GM21367 (cell line): Measurements from ENCODE around the gene SPDYE2B.
A peak's percentile ranks its signal among the peaks of the same experiment; 100 is the strongest.
"Not testable (repeated sequence)": the region's sequence is repeated elsewhere in the genome, so short reads cannot be mapped to it uniquely, and the experiment has no call there.

Experiments
- ATAC-seq: cut with Tn5 transposase; IDR thresholded peaks from one replicate; pipeline ENCODE4 v1.9.1; 2021; ENCODE audit not compliant: unreplicated experiment

The SPDYE2B gene

DNA sequence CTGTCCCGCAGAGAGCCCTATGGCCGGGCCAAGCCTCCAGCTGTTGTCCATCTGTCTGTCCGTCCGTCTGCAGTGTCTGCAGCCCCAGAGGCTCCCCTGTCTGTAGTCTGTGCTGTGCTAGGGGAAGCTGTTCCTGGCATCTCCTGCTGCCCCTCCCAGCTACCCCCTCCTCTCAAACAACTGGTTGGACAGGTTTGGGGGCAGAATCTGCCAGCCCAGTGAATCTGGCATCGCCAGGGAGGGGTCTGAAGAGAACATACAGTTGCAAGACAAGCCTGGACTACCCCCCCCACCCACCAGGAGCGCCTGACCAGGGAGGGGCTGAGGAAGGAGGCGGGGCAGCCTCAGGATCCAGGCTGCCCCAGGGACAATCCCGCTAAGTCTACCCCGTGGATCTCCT lies 7.4 kb upstream of the SPDYE2B start, which contains the start of gene UPK3BL1:
Gene UPK3BL1, minus strand, starts transcription at position 101 of the 400 bp plus-strand sequence. Its CDS starts 50 bp downstream, at position 51.
- ATAC-seq: not testable (repeated sequence)

DNA sequence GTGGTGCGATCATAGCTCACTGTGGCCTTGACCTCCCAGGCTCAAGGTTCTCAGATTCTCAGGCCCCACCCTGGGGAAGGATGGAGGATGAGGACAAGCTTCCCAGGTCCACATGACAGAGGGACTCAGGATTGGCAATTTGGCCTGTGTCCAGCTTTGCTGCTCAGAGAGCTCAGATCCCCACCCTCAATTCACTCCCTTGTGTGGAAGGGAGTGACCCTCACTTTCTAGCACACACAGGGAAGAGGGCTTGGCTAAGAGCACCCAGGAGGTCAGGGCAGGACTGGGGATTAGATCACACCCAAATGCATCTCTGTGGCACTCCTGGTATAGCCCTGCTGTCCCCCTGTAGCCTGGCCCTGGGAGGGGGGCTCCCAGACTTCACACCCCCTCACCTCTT lies 6.7 kb upstream of the SPDYE2B start:
- not testable (repeated sequence) for ATAC-seq

DNA sequence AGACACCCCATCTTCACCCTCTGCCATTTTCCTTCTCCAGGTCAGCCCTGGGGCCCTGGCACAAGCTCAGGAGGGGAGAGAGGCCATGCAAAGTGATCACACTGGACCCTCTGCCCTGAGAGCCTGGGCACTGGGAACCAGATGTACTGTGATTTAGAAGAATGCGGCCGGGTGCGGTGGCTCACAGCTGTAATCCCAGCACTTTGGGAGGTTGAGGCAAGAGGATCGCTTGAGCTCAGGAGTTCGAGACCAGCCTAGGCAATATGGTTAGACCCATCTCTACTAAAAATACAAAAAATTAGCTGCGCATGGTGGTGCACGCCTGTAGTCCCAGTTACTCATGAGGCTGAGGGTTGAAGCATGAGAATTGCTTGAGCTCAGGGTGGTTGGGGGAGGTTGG lies 2.3 kb upstream of the SPDYE2B start:
- not testable (repeated sequence) for ATAC-seq

DNA sequence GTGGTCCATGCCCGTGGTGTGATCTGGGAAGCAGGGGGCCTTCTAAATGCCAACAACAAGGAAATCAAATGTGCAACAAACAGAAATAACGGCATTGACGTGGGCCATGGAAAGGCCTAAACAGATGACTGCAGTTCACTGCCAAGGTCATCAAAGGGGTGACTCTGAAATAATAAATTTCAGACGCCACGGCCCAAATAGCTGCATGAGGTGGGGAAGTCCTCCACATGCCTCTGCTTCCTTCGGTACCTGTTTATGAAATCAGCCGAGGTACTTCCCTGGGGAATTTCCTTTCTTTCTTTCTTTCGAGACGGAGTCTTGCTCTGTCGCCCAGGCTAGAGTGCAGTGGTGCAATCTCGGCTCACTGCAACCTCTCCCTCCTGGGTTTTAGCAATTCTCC lies 14.6 kb downstream of the SPDYE2B start:
- ATAC-seq: not testable (repeated sequence)

DNA sequence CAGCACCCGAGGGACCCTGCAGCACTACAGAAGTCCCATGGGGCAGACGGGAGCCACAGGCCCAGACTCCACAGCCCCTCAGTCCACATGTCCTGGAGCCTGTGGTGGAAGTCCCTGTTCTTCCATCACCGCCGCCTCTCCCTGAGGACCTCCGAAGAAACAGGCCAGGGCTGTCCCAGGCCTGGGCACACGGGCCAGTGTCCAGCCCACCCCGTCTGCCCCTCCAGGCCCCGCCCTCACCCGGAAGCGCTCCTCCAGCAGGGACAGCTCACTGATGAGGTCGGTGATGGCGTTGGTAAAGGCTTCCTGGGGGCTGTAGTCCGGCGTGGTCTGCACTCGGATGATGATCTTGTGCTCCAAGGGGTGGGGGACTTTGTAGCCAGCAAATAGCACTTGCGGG lies 16.7 kb downstream of the SPDYE2B start:
- not testable (repeated sequence) for ATAC-seq

- ATAC-seq: not testable (repeated sequence)
Observed at GRCh38 chr7:102667523-102667922, 17.4 kb downstream of the SPDYE2B start.

DNA sequence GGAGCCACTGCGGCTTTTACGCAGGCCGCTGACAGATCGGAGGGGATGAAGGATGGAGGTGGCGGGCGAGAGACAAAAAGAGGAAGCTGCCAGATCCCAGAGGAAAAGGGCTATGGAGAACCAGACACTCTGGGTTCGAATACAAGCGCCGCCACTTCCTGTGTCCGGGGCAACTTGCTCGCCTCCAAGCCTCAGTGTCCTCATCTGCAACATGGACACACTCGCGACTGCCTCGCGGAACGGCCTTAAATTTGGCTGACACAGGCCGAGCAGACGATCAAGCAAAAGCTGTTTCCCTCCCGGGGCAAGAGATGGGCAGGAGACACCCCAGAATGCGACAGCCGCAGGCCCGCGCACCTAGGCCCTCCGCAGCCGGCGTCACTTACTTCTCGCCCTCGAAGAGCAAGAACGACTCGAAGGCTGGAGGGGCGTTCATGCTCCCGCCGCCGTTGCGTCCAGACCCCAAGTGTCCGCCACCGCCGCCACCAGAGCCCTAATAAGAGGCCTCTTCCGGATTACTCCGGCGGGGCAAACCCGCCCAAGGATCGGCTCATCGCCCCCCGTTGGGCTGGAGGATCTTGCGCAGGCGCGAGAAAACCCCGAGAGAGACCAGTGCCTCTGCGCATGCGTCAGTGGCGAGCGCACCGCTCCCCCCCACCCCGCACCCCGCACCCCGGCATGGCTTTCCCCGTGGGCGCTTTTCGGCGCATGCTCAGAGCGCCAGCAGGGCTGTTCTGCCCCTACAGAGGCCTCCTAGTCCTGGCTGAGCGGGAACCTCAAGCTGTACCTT lies 21.2 kb downstream of the SPDYE2B start, which contains the start of gene POLR2J2:
Gene POLR2J2, minus strand, starts transcription at position 498 of the 790 bp plus-strand sequence. Its CDS starts 62 bp downstream, at position 436.
- ATAC-seq: peak; percentile 50

DNA sequence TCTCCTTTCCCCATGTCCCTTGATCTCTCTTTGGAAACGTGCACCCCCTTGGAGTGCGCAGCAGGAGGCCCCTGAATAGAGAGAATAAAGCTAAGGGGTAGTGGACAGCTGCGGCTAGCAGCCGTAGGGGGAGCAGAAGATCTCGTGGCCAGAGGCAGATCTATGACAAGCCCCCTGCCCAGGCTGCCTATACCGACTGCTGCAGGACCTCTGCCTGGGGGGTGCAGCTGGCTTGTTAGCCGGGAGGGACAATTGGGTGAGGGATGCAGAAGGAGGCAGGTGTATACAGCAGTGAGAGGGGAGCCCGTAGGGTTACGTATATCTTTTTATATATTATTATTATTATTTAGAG lies 21.8 kb downstream of the SPDYE2B start:
- ATAC-seq: not testable (repeated sequence)

- not testable (repeated sequence) for ATAC-seq
Observed at GRCh38 chr7:102673447-102674067, 23.4 kb downstream of the SPDYE2B start.

GRCh38 chr7:102675545-102675944 lies 25.4 kb downstream of the SPDYE2B start:
- not testable (repeated sequence) for ATAC-seq

- ATAC-seq: not testable (repeated sequence)
Observed at GRCh38 chr7:102680780-102681179, 30.7 kb downstream of the SPDYE2B start.

GRCh38 chr7:102682560-102682959 lies 32.4 kb downstream of the SPDYE2B start:
- ATAC-seq: not testable (repeated sequence)

DNA sequence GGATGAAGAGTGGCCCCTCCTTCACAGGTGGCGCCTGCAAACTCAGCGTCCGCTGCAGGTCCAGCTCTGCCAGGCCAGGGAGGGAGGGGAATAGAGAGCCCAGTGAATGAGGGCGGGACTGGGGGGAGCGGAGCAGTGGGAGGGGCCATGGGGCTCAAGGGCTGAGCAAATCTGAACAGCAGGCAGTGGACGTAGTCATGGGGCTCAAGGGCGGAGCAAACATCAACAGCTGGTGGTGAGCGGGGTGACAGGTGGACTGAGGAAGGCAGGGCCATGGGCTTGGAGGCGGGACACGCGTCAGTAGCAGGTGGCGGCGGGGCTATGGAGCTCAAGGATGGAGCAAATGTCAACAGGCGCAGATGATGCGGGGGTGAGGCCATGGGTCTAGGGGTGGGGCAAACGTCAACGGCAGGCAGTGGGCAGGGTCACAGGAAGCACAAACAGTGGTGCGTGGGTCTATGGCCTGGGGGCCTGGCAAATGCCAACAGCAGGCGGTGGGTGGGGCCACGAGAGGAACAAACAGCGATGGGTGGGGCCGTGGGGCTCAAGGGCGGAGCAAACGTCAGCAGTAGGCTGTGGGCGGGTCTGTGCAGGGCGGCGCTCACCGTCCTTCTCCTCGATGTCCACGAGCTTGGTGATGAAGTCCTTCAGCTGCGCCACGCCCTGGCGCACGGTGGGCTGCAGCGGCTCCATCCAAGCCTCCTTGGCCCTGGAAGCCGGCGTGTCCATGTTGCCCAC lies 38.3 kb downstream of the SPDYE2B start:
- ATAC-seq: peak; percentile 75

GRCh38 chr7:102689436-102690282 lies 39.5 kb downstream of the SPDYE2B start:
- peak; percentile 54 for ATAC-seq

DNA sequence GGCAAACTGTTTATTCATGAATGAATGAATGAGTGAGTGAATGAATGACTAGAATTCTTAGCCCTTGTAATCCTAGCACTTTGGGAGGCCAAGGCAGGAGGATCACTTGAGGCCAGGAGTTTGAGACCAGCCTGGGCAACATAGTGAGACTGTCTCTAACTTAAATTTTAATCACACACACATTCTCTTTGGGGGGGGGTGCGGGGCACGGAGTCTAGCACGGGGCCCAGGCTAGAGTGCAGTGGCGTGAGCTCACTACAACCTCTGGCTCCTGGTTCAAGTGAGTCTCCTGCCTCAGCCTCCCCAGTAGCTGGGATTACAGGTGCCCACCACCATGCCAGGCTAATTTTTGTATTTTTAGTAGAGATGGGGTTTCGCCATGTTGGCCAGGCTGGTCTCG lies 40.5 kb downstream of the SPDYE2B start:
- ATAC-seq: not testable (repeated sequence)

GRCh38 chr7:102694008-102694407 lies 43.9 kb downstream of the SPDYE2B start:
- ATAC-seq: not testable (repeated sequence)

- not testable (repeated sequence) for ATAC-seq
Observed at GRCh38 chr7:102695033-102695552, 45.0 kb downstream of the SPDYE2B start.

DNA sequence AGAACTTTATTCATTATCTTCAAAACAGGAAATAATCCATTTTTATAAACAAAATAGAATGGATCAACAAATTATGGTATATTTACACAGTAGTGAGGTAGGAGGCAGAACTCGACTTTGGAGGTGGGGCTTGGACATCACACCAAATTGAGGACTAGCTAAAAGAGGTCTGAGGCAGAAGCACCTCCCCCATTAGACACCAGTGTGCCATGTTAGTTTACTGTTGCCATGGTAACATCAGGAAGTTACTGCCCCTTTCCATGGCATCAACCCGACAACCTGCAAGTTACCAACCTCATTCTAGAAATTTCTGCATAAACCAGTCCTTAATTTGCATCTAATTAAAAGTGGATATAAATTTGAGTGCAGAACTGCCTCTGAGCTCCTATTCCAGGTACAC lies 45.9 kb downstream of the SPDYE2B start:
- ATAC-seq: not testable (repeated sequence)

DNA sequence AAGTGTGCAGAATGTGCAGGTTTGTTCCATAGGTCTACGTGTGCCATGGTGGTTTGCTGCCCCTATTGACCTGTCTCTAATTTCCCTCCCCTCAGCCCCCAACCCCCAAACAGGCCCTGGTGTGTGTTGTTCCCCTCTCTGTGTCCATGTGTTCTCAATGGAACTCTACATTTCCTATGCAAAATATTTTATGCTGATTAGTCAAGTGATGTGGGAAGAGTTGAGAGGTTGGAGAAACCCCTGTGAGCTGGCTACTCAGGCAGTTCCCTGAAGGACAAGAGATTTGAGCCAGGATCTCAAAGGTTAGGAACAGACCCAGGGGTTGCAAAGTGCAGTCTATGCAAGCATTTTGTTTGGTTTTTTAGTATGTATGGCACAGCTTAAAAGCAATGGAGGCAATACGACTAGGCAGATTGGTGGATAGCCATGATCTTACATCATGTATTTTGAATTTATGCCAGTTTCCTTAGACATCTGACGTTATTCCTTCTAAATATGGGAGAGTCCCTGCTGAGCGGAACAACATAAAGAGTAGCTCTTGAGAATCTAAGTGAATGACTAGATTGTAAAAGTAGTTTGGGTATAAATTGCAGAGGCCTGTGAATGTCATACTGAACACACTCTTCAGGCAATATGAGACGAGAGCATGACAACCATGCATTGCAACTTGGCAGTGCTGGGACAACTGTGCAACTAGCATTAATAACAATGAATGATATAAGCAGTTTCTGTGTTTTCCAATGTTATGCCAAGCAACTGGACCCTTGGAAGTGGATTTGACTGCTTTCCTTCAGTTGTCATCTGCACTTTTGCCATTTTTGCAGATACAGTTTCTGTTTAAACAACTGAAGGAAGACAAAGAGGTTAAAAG lies 47.8 kb downstream of the SPDYE2B start:
- not testable (repeated sequence) for ATAC-seq
